Measurements from ENCODE around the gene KIAA1958.
"Not testable (repeated sequence)": the region's sequence is repeated elsewhere in the genome, so short reads cannot be mapped to it uniquely, and the experiment has no call there.

- not testable (repeated sequence) for TF ChIP-seq CTCF (IDR thresholded peaks at IDR 0.05; ENCODE audit: insufficient read depth, low read depth, low read length); EZH2 (IDR thresholded peaks at IDR 0.05; ENCODE audit: insufficient read depth, low read length)
Observed at GRCh38 chr9:112512377-112512776, 25.8 kb downstream of the KIAA1958 start.

Data from astrocyte (in vitro differentiated cells and primary cell).